GM23338 (cell line): ENCODE results near the gene AREL1. TPM values are rescaled to one million over a fixed set of nuclear protein-coding genes. Genes with fewer than 3 reads are reported as not detected.

ENCODE experiments used
- ATAC-seq: fragments of 200-7000 bp; cut with Tn5 transposase; 3 replicates; pipeline ENCODE4 v1.9.1; 2020
- DNase-seq: peaks from one replicate; pipeline ENCODE4 v3.0.0-alpha.2; 2015; ENCODE audit warnings: low spot score
- H2AFZ ChIP-seq: fragments of 200-600 bp; sonication (generic); 2 replicates; pipeline ENCODE4 v1.8.0; 2016; ENCODE audit warnings: antibody characterized with exemption, mild to moderate bottlenecking, moderate library complexity
- H3F3A ChIP-seq: fragments of 200-600 bp; sonication (generic); replicated peaks from 2 replicates; pipeline ENCODE4 v1.8.0; 2017; ENCODE audit warnings: antibody characterized with exemption, mixed run types, low read depth
- H3K27ac ChIP-seq: fragments of 200-600 bp; sonication (generic); 2 replicates; pipeline ENCODE4 v1.6.1; 2016; ENCODE audit warnings: low read depth
- H3K27me3 ChIP-seq: fragments of 200-600 bp; sonication (generic); 2 replicates; pipeline ENCODE4 v1.8.0; 2016; ENCODE audit warnings: mild to moderate bottlenecking, mixed run types, moderate library complexity; ENCODE audit not compliant: insufficient read depth
- H3K36me3 ChIP-seq: fragments of 200-600 bp; sonication (generic); 2 replicates; pipeline ENCODE4 v1.8.0; 2016; ENCODE audit warnings: mild to moderate bottlenecking; ENCODE audit not compliant: insufficient read depth
- H3K4me1 ChIP-seq: fragments of 200-600 bp; sonication (generic); 2 replicates; pipeline ENCODE4 v1.8.0; 2016; ENCODE audit warnings: mild to moderate bottlenecking, moderate library complexity; ENCODE audit not compliant: insufficient read depth
- H3K4me2 ChIP-seq: fragments of 200-600 bp; sonication (generic); 2 replicates; pipeline ENCODE4 v1.7.1; 2017; ENCODE audit warnings: mixed run types
- H3K4me3 ChIP-seq: fragments of 200-600 bp; sonication (generic); 2 replicates; pipeline ENCODE4 v1.6.1; 2016; ENCODE audit warnings: mixed run types
- H3K79me2 ChIP-seq: fragments of 200-600 bp; sonication (generic); replicated peaks from 2 replicates; pipeline ENCODE4 v1.8.0; 2017; ENCODE audit warnings: mild to moderate bottlenecking; ENCODE audit not compliant: insufficient read depth
- H3K9me2 ChIP-seq: fragments of 200-600 bp; sonication (generic); 2 replicates; pipeline ENCODE4 v1.8.0; 2017; ENCODE audit not compliant: insufficient read depth
- H4K20me1 ChIP-seq: fragments of 200-600 bp; sonication (generic); replicated peaks from 2 replicates; pipeline ENCODE4 v1.8.0; 2017; ENCODE audit warnings: mild to moderate bottlenecking; ENCODE audit not compliant: insufficient read depth
- H3K27ac Mint-ChIP-seq: 2 replicates; pipeline ENCODE4 v1.8.0; 2020; ENCODE audit warnings: inconsistent platforms, mild to moderate bottlenecking, moderate library complexity, mixed read lengths
- H3K27me3 Mint-ChIP-seq: 3 replicates; pipeline ENCODE4 v1.8.0; 2022; ENCODE audit warnings: low read depth, mild to moderate bottlenecking, moderate library complexity, mixed read lengths, inconsistent platforms; ENCODE audit not compliant: insufficient read depth, poor library complexity
- H3K36me3 Mint-ChIP-seq: 3 replicates; pipeline ENCODE4 v1.8.0; 2021; ENCODE audit warnings: low read depth, mild to moderate bottlenecking, inconsistent platforms, moderate library complexity, mixed read lengths
- H3K4me1 Mint-ChIP-seq: 3 replicates; pipeline ENCODE4 v1.8.0; 2020; ENCODE audit warnings: mild to moderate bottlenecking, inconsistent platforms, mixed read lengths
- H3K4me3 Mint-ChIP-seq: 3 replicates; pipeline ENCODE4 v1.8.0; 2021; ENCODE audit warnings: moderate library complexity, mild to moderate bottlenecking, inconsistent platforms, mixed read lengths
- H3K9me3 Mint-ChIP-seq: 3 replicates; pipeline ENCODE4 v1.8.0; 2020; ENCODE audit warnings: moderate library complexity, mild to moderate bottlenecking, inconsistent platforms, mixed read lengths
- CREB1 ChIP-seq: fragments of 250-450 bp; sonication (Bioruptor Pico); IDR thresholded peaks from 2 replicates; pipeline ENCODE4 v1.5.0; 2020; ENCODE audit warnings: low read depth, mild to moderate bottlenecking, moderate library complexity
- EZH2 ChIP-seq: fragments of 200-600 bp; sonication (generic); IDR thresholded peaks from one replicate; pipeline ENCODE4 v1.8.0; 2017; ENCODE audit warnings: antibody characterized with exemption, mild to moderate bottlenecking, low read depth; ENCODE audit not compliant: unreplicated experiment
- EZH2phosphoT487 ChIP-seq: fragments of 200-600 bp; sonication (generic); IDR thresholded peaks from one replicate; pipeline ENCODE4 v1.8.1; 2018; ENCODE audit warnings: antibody characterized with exemption; ENCODE audit not compliant: unreplicated experiment
- NANOG ChIP-seq: IDR thresholded peaks from 2 replicates; pipeline ENCODE4 v1.6.1; 2016; ENCODE audit warnings: antibody characterized with exemption, borderline replicate concordance
- POLR2AphosphoS5 ChIP-seq: IDR thresholded peaks from 2 replicates; pipeline ENCODE4 v1.6.1; 2016; ENCODE audit warnings: antibody characterized with exemption, low read depth
- STAT1 ChIP-seq: IDR thresholded peaks from one replicate; pipeline ENCODE4 v1.6.1; 2016; ENCODE audit warnings: antibody characterized with exemption; ENCODE audit not compliant: unreplicated experiment
- ZNF114 ChIP-seq: fragments of 250-450 bp; sonication (Bioruptor Pico); IDR thresholded peaks from 2 replicates; pipeline ENCODE4 v1.5.0; 2020; ENCODE audit warnings: mild to moderate bottlenecking, moderate library complexity
- polyA plus RNA-seq: library from polyadenylated mRNA; unstranded; fragments of >200 nt; fragmentation: Nextera tagmentation; extraction: Ambion mirVana; gene quantifications from 2 replicates; pipeline ENCODE4 v1.2.1, GENCODE V29; 2016
- total RNA-seq: library from RNA; depleted of rRNA; stranded (reverse); fragments of >200 nt; shearing (Covaris generic); gene quantifications from 2 replicates; pipeline ENCODE4 v1.2.3, GENCODE V29; 2014
- TF ChIP-seq, protein P1 (sequence below), 2 experiments: fragments of 200-600 bp in 1 of 2; sonication (generic) in 1 of 2; conservative IDR thresholded peaks; 2 replicates each; pipeline versions ENCODE4 v1.5.1 to v1.6.1; 2016 to 2017; ENCODE audit warnings: antibody characterized with exemption in 2 of 2, low read depth in 2 of 2, mild to moderate bottlenecking in 2 of 2, moderate library complexity in 1 of 2
- TF ChIP-seq, protein P2 (sequence below): IDR thresholded peaks from 2 replicates; pipeline ENCODE4 v1.6.1; 2016; ENCODE audit warnings: antibody characterized with exemption

The AREL1 gene
- total and polyA plus RNA-seq, 2 experiments from 2014 or later: 7.5 to 23.6 TPM

DNA sequence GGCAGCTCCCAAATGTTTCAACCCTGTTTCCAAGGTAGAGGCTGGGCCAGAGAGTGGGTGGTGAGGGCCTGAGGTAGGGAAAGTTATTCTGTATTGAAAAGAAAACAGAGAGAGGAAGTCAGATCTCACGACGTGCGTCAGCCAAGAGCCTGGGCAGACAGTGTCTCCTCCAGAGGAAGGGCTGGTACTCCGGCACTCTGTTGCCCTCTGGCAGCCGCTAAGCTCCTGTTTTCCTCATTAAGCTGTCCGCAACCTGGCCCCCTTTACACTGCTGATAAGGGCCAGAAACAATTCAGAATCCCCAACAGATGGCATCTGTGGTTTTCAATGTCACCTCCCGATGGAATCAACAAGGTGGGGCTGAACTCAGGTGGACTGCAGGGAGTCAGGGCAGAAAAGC is 74.8 kb downstream of the AREL1 start:
- Mint-ChIP-seq H3K27ac (no peak overlapping the region), H3K4me1 (peaks cover 14% of the 10 kb centered on the region), H3K36me3 (no peaks in the 10 kb centered on the region), H3K4me3 (no peak overlapping the region), H3K9me3 (no peaks in the 10 kb centered on the region), H3K27me3 (no peaks in the 10 kb centered on the region)
- H4K20me1 ChIP-seq: no peaks in the 10 kb centered on the region
- ATAC-seq: peak; percentile 40; the same call in 2 of the 3 replicates
- H3K9me2 ChIP-seq: no peaks in the 10 kb centered on the region
- no peaks in the 10 kb centered on the region for H3K36me3 ChIP-seq
- H2AFZ ChIP-seq: no peak overlapping the region
- no peaks in the 10 kb centered on the region for H3K79me2 ChIP-seq
- no peak overlapping the region for H3K27ac ChIP-seq
- H3K27me3 ChIP-seq: no peaks in the 10 kb centered on the region
- TF ChIP-seq, protein P1, sequence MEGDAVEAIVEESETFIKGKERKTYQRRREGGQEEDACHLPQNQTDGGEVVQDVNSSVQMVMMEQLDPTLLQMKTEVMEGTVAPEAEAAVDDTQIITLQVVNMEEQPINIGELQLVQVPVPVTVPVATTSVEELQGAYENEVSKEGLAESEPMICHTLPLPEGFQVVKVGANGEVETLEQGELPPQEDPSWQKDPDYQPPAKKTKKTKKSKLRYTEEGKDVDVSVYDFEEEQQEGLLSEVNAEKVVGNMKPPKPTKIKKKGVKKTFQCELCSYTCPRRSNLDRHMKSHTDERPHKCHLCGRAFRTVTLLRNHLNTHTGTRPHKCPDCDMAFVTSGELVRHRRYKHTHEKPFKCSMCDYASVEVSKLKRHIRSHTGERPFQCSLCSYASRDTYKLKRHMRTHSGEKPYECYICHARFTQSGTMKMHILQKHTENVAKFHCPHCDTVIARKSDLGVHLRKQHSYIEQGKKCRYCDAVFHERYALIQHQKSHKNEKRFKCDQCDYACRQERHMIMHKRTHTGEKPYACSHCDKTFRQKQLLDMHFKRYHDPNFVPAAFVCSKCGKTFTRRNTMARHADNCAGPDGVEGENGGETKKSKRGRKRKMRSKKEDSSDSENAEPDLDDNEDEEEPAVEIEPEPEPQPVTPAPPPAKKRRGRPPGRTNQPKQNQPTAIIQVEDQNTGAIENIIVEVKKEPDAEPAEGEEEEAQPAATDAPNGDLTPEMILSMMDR (conservative IDR thresholded peaks at IDR 0.05; ENCODE audit: low read depth in 2 of 2): 0 out of 4 replicates have a peak, but pooled peaks of 1 of the 2 experiments have one; percentile 11
- no peak for TF ChIP-seq NANOG
- H3K4me3 ChIP-seq: no peak overlapping the region
- H3K4me1 ChIP-seq: no peaks in the 10 kb centered on the region
- DNase-seq: no peak
- H3K4me2 ChIP-seq: no peak overlapping the region
- no peaks in the 10 kb centered on the region for H3F3A ChIP-seq

DNA sequence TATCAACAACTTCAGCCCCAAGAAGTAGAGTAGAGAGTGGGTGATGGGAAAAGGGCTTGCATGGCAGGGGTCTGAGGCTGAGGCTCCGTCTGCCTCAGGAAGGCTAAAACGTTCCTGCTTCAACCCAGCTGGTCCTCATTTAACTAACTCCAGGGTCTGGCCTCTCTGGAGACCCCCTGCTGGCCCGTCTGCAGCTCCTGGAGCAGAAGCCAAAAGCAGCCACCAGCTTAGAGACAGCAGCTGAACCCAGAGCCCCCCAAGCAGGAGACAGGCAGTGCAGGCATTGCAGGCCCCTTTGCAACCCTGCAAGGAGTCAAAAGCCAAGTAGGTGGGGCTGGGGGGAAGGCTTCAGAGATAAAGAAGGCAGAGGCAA is 75.7 kb downstream of the AREL1 start:
- Mint-ChIP-seq H3K4me1 (peaks cover 19% of the 10 kb centered on the region), H3K36me3 (no peaks in the 10 kb centered on the region), H3K27me3 (no peaks in the 10 kb centered on the region), H3K4me3 (no peak overlapping the region), H3K9me3 (no peaks in the 10 kb centered on the region), H3K27ac (no peak overlapping the region; the same call in 1 of the 2 replicates)
- no peaks in the 10 kb centered on the region for H3K79me2 ChIP-seq
- TF ChIP-seq CREB1 (CRISPR knock-in tag) (no peak), EZH2 (no peak), STAT1 (no peak)
- no peak overlapping the region for H3K27ac ChIP-seq
- DNase-seq (no peak), ATAC-seq (peak; percentile 30)
- no peaks in the 10 kb centered on the region for H3K36me3 ChIP-seq
- no peaks in the 10 kb centered on the region for H3K9me2 ChIP-seq
- no peak overlapping the region for H3K4me3 ChIP-seq
- no peak overlapping the region; the same call in 1 of the 2 replicates for H2AFZ ChIP-seq
- H3K4me1 ChIP-seq: peaks cover 5% of the 10 kb centered on the region; the same call in 1 of the 2 replicates
- H3K27me3 ChIP-seq: no peaks in the 10 kb centered on the region
- no peaks in the 10 kb centered on the region for H3F3A ChIP-seq
- no peaks in the 10 kb centered on the region for H4K20me1 ChIP-seq
- no peak overlapping the region for H3K4me2 ChIP-seq

DNA sequence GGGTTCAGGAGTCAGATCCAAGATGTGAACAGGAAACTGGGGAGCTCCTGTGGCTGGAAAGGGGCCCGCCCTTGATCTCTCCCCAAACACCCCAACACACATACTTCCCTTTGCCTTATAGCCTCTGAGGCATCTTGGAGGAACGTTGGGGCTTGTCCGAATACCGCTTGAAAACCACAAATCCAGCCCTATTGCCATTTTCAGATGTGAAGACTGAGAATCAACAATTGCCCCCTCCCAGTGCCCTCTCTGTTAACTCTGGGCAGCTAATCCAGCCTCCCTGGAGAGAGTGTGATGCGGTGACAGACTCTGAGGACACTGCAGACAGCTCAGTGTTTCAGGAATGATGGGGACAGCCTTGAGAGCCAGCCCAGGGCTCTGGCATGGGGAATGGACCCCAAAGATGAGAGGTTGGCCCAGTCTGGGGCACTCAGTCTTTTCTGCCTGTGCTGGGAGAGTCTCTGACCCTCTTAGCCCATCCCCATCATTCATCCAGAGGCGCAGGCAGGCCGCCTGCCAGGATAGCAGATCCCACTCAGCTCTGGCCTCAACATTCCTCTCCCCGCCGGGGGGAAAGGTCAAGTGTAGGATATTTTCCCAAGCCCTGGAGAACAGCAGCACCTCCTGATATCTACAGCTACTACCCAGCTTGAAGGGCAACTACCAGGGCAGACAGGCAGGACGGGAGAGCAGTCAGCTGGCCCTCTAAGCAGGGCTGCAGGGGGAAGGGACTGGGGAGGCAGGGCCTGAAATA is 76.3 kb downstream of the AREL1 start:
- Histone ChIP-seq H3K4me1 (peaks cover 10% of the 10 kb centered on the region; the same call in 1 of the 2 replicates), H3K27ac (no peak overlapping the region), H3K27me3 (no peaks in the 10 kb centered on the region), H3K4me3 (no peak overlapping the region), H3K36me3 (no peaks in the 10 kb centered on the region), H3K9me2 (no peaks in the 10 kb centered on the region), H3F3A (no peaks in the 10 kb centered on the region), H3K4me2 (no peak overlapping the region), H4K20me1 (no peaks in the 10 kb centered on the region), H3K79me2 (no peaks in the 10 kb centered on the region), H2AFZ (no peak overlapping the region; the same call in 1 of the 2 replicates)
- no peak; the same call in 2 of the 3 replicates for ATAC-seq
- peak overlapping the region; percentile 10; the same call in 1 of the 2 replicates for H3K27ac Mint-ChIP-seq
- no peaks in the 10 kb centered on the region for H3K27me3 Mint-ChIP-seq
- H3K9me3 Mint-ChIP-seq: no peaks in the 10 kb centered on the region
- DNase-seq: no peak
- peaks cover 23% of the 10 kb centered on the region for H3K4me1 Mint-ChIP-seq
- H3K36me3 Mint-ChIP-seq: no peaks in the 10 kb centered on the region
- H3K4me3 Mint-ChIP-seq: no peak overlapping the region
- TF ChIP-seq EZH2phosphoT487: no peak
- TF ChIP-seq POLR2AphosphoS5: no peak
- TF ChIP-seq, protein P2, sequence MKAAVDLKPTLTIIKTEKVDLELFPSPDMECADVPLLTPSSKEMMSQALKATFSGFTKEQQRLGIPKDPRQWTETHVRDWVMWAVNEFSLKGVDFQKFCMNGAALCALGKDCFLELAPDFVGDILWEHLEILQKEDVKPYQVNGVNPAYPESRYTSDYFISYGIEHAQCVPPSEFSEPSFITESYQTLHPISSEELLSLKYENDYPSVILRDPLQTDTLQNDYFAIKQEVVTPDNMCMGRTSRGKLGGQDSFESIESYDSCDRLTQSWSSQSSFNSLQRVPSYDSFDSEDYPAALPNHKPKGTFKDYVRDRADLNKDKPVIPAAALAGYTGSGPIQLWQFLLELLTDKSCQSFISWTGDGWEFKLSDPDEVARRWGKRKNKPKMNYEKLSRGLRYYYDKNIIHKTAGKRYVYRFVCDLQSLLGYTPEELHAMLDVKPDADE: no peak
- TF ChIP-seq ZNF114 (CRISPR knock-in tag): no peak
- TF ChIP-seq, protein P1 (conservative IDR thresholded peaks at IDR 0.05; ENCODE audit: low read depth in 2 of 2): no peak
- no peak for TF ChIP-seq NANOG
